Small intestine (tissue), 16 donors: ENCODE measurements around the gene PRAMEF26. TPM values are rescaled to one million over a fixed set of nuclear protein-coding genes. Genes with fewer than 3 reads are reported as not detected.
"Not testable (repeated sequence)": the region's sequence is repeated elsewhere in the genome, so short reads cannot be mapped to it uniquely, and the experiment has no call there.

Experiments used
- DNase-seq, 2 donors: peaks; one replicate each; pipeline versions ENCODE4 v3.0.0 to v3.0.0-alpha.2; 2013
- FAIRE-seq: peaks from 2 replicates; lab custom pipeline; 2012; peaks lifted over from hg19 to GRCh38; lab: Jason Lieb, UNC
- H3K27ac ChIP-seq, 3 donors: one replicate each; pipeline ENCODE4 v1.5.1; 2013; ENCODE audit warnings: low read length in 2 of 3, mild to moderate bottlenecking in 2 of 3, control low read depth in 1 of 3, inconsistent platforms in 1 of 3, low read depth in 1 of 3, moderate library complexity in 1 of 3
- H3K27me3 ChIP-seq, 3 donors: one replicate each; pipeline ENCODE4 v1.6.1; 2013; ENCODE audit warnings: low read length in 3 of 3, inconsistent platforms in 1 of 3; ENCODE audit not compliant: control insufficient read depth in 3 of 3, insufficient read depth in 3 of 3
- H3K36me3 ChIP-seq, 3 donors: one replicate each; pipeline ENCODE4 v1.6.1; 2013; ENCODE audit warnings: low read length in 3 of 3, inconsistent platforms in 1 of 3, low read depth in 1 of 3, mild to moderate bottlenecking in 1 of 3, moderate library complexity in 1 of 3; ENCODE audit not compliant: control insufficient read depth in 3 of 3, insufficient read depth in 2 of 3
- H3K4me1 ChIP-seq, 3 donors: one replicate each; pipeline ENCODE4 v1.6.1; 2013; ENCODE audit warnings: low read length in 2 of 3, inconsistent platforms in 1 of 3, low read depth in 1 of 3, mild to moderate bottlenecking in 1 of 3, moderate library complexity in 1 of 3; ENCODE audit not compliant: control insufficient read depth in 3 of 3, insufficient read depth in 2 of 3
- H3K4me3 ChIP-seq, 3 donors: one replicate each; pipeline ENCODE4 v1.5.1; 2013; ENCODE audit warnings: low read length in 3 of 3, control low read depth in 1 of 3, inconsistent platforms in 1 of 3, low read depth in 1 of 3, mild to moderate bottlenecking in 1 of 3, moderate library complexity in 1 of 3
- H3K9me3 ChIP-seq, 2 donors: one replicate each; pipeline ENCODE4 v1.6.1; 2013; ENCODE audit warnings: low read depth in 1 of 2, low read length in 1 of 2; ENCODE audit not compliant: control insufficient read depth in 2 of 2, insufficient read depth in 1 of 2
- WGBS, 3 donors: extraction: QIAGEN DNeasy Blood & Tissue Kit; methylation state at CpG; one replicate each; pipeline ENCODE4 v1.1.7; 2013; 5-methylcytosine and 5-hydroxymethylcytosine counted together
- long read RNA-seq, 10 donors: transcript quantifications; one replicate each; lab custom pipeline, GENCODE V29; 2026
- polyA plus RNA-seq, 4 donors: library from polyadenylated mRNA; stranded (reverse) in 3 of 4; unstranded in 1 of 4; fragments of 200-250 nt in 3 of 4; fragments of 120-200 nt in 1 of 4; gene quantifications; one replicate each; pipeline versions ENCODE4 v1.2.1 to v1.2.3, GENCODE V29; 2013
- donor health status: healthy with polysubstance abuse.
- donor health status: control.
- donor health status: control.
- donor health status: Bipolar disorder and iron deficiency.
- donor health status: healthy.

Gene PRAMEF26
- not detected for polyA plus RNA-seq
- long read RNA-seq, donor 1 = 0 reads
- long read RNA-seq, donor 2 = 0 reads
- long read RNA-seq, donor 3 = 0 reads
- long read RNA-seq, donor 4 = 0 reads
- long read RNA-seq, donor 5 = 0 reads
- long read RNA-seq, donor 6 = 0 reads
- long read RNA-seq, donor 7 = 0 reads
- long read RNA-seq, donor 8 = 0 reads
- long read RNA-seq, donor 9 = 0 reads
- long read RNA-seq, donor 10 = 0 reads

DNA sequence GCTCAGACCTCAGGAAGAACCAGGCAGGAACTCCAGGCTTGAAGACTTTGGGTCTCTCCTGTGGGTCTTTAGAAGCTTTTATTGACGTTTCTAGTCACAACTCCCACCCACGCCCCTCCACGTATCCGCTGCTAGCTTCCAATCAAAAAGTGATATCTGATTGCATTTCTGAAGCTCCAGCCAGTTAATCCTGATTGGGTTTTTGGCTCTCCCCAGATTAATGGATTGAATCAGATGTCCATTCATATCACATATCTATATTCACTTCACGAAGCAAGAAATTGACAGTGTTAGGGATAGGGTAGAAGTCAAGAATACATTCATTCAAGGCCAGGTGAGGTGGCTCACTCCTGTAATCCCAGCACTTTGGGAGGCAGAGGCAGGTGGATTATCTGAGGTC is at the start of gene PRAMEF26:
Gene PRAMEF26 (minus strand): TSS at position 101 of the 400 bp plus-strand sequence. CDS start 2,914 bp downstream, outside the sequence.
- H3K9me3 ChIP-seq, H3K36me3 ChIP-seq, FAIRE-seq, H3K4me1 ChIP-seq, H3K27me3 ChIP-seq, DNase-seq, H3K27ac ChIP-seq, H3K4me3 ChIP-seq: not testable (repeated sequence)
- WGBS, 3 donors = 86% methylated on average over 1 of the region's 5 CpGs; no CpG with 5 or more reads in 2 of the 3 donors

DNA sequence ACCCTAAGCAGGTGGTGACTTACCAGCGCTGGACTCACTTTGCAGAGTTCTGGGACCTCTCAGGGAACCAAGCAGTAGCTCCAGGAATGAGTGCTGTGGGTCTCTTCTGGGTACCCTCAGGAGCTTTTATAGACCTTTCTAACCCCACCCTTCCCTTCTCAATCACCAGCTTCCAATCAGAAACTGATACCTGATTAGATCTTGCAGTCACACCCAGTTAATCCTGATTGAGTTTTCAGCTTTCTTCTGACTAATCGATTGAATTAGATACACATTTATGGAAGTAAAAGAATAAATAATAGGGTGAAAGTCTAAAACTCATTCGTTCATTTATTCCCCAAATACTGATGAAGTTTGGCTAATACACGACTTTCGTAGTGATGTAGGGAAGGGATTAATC is 45.5 kb upstream of the PRAMEF26 start, which contains the start of gene PRAMEF13:
Gene PRAMEF13 (minus strand): TSS at position 101 of the 400 bp plus-strand sequence. CDS start 1,820 bp downstream, outside the sequence.
- H3K4me3 ChIP-seq, DNase-seq, H3K27ac ChIP-seq, H3K9me3 ChIP-seq, H3K36me3 ChIP-seq, FAIRE-seq, H3K4me1 ChIP-seq, H3K27me3 ChIP-seq: not testable (repeated sequence)
- WGBS, 3 donors = 79% methylated on average over 1 of the region's 5 CpGs; no CpG with 5 or more reads in 2 of the 3 donors

DNA sequence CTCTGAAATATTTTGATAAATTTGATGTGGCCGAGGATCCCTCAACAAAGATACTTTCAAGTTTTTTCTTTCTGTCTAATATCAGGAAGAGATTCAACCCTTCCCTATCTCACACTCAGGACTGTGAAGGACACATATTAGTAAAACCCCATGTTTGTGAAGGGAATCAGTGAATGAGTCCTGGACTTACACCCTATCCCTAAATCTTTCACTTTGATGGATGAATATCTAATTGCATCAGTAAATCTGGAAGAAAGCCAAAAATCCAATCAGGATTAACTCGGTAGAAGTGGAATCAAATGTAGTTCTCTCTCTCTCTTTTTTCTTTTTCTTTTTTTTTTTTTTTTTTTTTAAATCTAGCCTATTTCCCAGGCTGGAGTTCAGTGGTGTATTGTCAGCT is 15.7 kb upstream of the PRAMEF26 start, which contains the start of gene PRAMEF9:
Gene PRAMEF9 (plus strand): TSS at position 301 of the 400 bp plus-strand sequence. CDS start 3,433 bp downstream, outside the sequence.
- not testable (repeated sequence) for H3K4me3 ChIP-seq, H3K27ac ChIP-seq
- 81 to 95% (median 89%) methylated on average over 1 of the region's 2 CpGs for WGBS, 3 donors

DNA sequence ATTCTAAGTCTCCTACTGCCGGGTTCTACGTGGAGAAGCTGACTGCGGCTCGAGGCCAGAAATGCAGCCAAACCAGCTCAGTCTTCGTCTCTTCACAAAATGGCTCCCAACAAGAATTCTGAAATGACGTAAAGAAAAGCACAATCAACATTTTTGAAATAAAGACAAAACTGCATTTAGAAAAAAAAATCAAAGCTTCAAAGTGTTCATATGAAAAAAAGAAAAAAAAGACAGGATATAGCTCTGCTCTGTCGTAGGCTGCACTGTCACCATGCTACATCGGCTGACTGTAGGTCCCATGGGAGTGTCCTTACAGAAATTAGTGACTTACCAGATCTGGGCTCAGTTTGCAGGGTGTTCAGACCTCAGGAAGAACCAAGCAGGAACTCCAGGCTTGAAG is 9.7 kb upstream of the PRAMEF26 start, which contains the start of gene HNRNPCL4:
Gene HNRNPCL4 (minus strand): TSS at position 101 of the 400 bp plus-strand sequence. CDS start 164 bp downstream, outside the sequence.
- H3K9me3 ChIP-seq, H3K27me3 ChIP-seq, FAIRE-seq, H3K4me1 ChIP-seq, H3K4me3 ChIP-seq, H3K27ac ChIP-seq, DNase-seq, H3K36me3 ChIP-seq: not testable (repeated sequence)
- no CpG with 5 or more reads among the region's 8 CpGs for WGBS, 3 donors

More for the DNA sequence above, 15.7 kb upstream of the PRAMEF26 start, which contains the start of gene PRAMEF9:
- H3K9me3 ChIP-seq, H3K36me3 ChIP-seq, FAIRE-seq, H3K27me3 ChIP-seq, DNase-seq, H3K4me1 ChIP-seq: not testable (repeated sequence)

DNA sequence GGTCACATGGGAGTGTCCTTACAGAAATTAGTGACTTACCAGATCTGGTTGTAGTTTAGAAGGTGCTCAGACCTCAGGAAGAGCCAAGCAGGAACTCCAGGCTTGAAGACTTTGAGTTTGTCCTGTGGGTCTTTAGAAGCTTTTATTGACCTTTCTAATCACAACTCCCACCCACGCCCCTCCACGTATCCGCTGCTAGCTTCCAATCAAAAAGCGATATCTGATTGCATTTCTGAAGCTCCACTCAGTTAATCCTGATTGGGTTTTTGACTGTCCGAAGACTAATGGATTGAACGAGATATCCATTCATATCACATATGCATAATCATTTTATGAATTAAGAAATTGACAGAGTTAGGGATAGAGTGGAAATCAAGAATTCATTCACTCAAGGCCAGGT is 39.1 kb downstream of the PRAMEF26 start, which contains the start of gene HNRNPCL2:
Gene HNRNPCL2 (minus strand): TSS at position 101 of the 400 bp plus-strand sequence. CDS start 454 bp downstream, outside the sequence.
- H3K27ac ChIP-seq, H3K27me3 ChIP-seq, H3K4me3 ChIP-seq, H3K36me3 ChIP-seq, DNase-seq, FAIRE-seq, H3K4me1 ChIP-seq, H3K9me3 ChIP-seq: not testable (repeated sequence)
- 85 to 86% (median 85%) methylated on average over 6 of the region's 6 CpGs for WGBS, 3 donors

Other genes starting within 250 kb of the PRAMEF26 start
- gene PRAMEF7, start 239.4 kb downstream of the PRAMEF26 start, polyA plus RNA-seq = not detected
- gene PRAMEF6, start 208.4 kb downstream of the PRAMEF26 start, polyA plus RNA-seq = not detected
- gene PRAMEF27, start 99.4 kb downstream of the PRAMEF26 start, polyA plus RNA-seq = not detected
- not detected for gene HNRNPCL3, start 95.2 kb downstream of the PRAMEF26 start, polyA plus RNA-seq
- gene PRAMEF25, start 85.2 kb downstream of the PRAMEF26 start, polyA plus RNA-seq = not detected
- not detected for gene HNRNPCL2, start 39.2 kb downstream of the PRAMEF26 start, polyA plus RNA-seq
- not detected for gene HNRNPCL4, start 9.6 kb upstream of the PRAMEF26 start, polyA plus RNA-seq
- gene PRAMEF9, start 15.8 kb upstream of the PRAMEF26 start, polyA plus RNA-seq = not detected
- not detected for gene PRAMEF13, start 45.4 kb upstream of the PRAMEF26 start, polyA plus RNA-seq
- not detected for gene PRAMEF18, start 70.1 kb upstream of the PRAMEF26 start, polyA plus RNA-seq
- not detected for gene PRAMEF5, start 98.2 kb upstream of the PRAMEF26 start, polyA plus RNA-seq
- not detected for gene PRAMEF8, start 129.1 kb upstream of the PRAMEF26 start, polyA plus RNA-seq
- gene PRAMEF33, start 147.5 kb upstream of the PRAMEF26 start, polyA plus RNA-seq = not detected
- not detected for gene PRAMEF15, start 159.6 kb upstream of the PRAMEF26 start, polyA plus RNA-seq
- not detected for gene PRAMEF14, start 191.1 kb upstream of the PRAMEF26 start, polyA plus RNA-seq
- not detected for gene PRAMEF19, start 215.9 kb upstream of the PRAMEF26 start, polyA plus RNA-seq
- not detected for gene PRAMEF17, start 233.6 kb upstream of the PRAMEF26 start, polyA plus RNA-seq